ENCODE data around the gene C1orf74. TPM values are rescaled to one million over a fixed set of nuclear protein-coding genes. Genes with fewer than 3 reads are reported as not detected.

Gene C1orf74
- total RNA-seq, 1 experiment from 2014 or later, result 5.7 TPM

DNA sequence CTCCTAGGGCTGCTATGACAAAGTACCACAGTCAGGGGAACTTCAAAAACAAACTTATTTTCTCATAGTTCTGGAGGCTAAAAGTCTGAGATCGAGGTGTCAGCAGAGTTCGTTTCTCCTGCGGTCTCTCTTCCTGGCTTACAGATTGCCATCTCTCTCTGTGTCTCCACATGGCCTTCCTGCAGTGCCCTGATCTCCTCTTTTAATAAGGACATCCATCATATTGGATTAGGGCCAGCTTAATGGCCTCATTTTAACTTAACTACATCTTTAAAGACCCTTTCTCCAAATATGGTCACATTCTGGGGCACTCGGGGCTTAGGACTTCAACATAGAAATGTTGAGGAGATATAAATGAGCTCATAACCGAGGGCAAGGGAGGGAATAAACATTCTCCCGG lies 12.2 kb downstream of the C1orf74 start:
- ChIA-PET POLR2A (ENCODE audit: unreplicated experiment) (no interaction called here), CTCF (no interaction called here)
- Histone ChIP-seq H3K4me3 (ENCODE audit: low read length) (no peak overlapping the region), H3K36me3 (ENCODE audit: low read depth, low read length) (no peaks in the 10 kb centered on the region), H3K9ac (ENCODE audit: low read length) (no peak overlapping the region), H3K9me2 (replicated peaks; ENCODE audit: low read length) (no peaks in the 10 kb centered on the region), H3K9me3 (ENCODE audit: low read length) (no peaks in the 10 kb centered on the region), H3F3A (ENCODE audit: low read length, unreplicated experiment) (no peaks in the 10 kb centered on the region), H3K4me2 (ENCODE audit: low read length) (no peak overlapping the region), H3K27ac (ENCODE audit: low read length) (no peak overlapping the region), H3K4me1 (ENCODE audit: insufficient read depth, low read length) (peaks cover 12% of the 10 kb centered on the region), H4K20me1 (ENCODE audit: low read length) (no peaks in the 10 kb centered on the region), H3K79me2 (ENCODE audit: low read length) (no peaks in the 10 kb centered on the region), H3K27me3 (ENCODE audit: low read length) (no peaks in the 10 kb centered on the region), H2AFZ (ENCODE audit: low read length) (no peak overlapping the region)
- DNase-seq (no peak), ATAC-seq (no peak)
- TF ChIP-seq EZH2 (IDR thresholded peaks at IDR 0.05; ENCODE audit: low read length, unreplicated experiment), result no peak
- TF ChIP-seq EZH2phosphoT487 (IDR thresholded peaks at IDR 0.05; ENCODE audit: borderline replicate concordance, low read length), result no peak
- TF ChIP-seq CTCF (conservative IDR thresholded peaks at IDR 0.05; ENCODE audit: low read depth, low read length), result no peak
- intact Hi-C loops (cut with micrococcal nuclease), result no loop called here
- BruUV-seq (replicated peaks), result no TSS peak

DNA sequence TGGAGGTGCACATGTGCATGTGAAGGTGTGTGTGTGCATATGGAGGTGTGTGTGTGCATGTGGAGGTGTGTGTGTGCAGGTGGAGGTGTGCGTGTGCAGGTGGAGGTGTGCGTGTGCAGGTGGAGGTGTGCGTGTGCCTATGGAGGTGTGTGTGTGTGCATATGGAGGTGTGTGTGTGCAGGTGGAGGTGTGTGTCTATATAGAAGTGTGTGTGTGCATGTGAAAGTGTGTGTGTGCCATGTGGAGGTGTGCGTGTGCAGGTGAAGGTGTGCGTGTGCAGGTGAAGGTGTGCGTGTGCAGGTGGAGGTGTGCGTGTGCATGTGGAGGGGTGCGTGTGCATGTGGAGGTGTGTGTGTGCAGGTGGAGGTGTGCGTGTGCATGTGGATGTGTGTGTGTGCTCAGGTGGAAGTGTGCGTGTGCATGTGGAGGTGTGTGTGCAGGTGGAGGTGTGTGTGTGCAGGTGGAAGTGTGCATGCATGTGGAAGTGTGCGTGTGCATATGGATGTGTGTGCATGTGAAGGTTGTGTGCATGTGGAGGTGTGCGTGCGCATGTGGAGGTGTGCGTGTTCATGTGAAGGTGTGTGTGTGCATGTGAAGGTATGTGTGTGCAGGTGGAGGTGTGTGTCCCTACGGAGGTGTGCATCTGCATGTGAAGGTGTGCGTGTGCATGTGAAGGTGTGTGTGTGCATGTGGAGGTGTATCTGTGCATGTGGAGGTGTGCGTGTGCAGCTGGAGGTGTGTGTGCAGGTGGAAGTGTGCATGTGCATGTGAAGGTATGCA lies 13.5 kb downstream of the C1orf74 start:
- ATAC-seq, result no peak
- H2AFZ ChIP-seq (ENCODE audit: low read length), result no peak overlapping the region
- no peak overlapping the region for H3K9ac ChIP-seq (ENCODE audit: low read length)
- DNase-seq, result no peak
- peaks cover 12% of the 10 kb centered on the region for H3K4me1 ChIP-seq (ENCODE audit: insufficient read depth, low read length)
- no peaks in the 10 kb centered on the region for H3K27me3 ChIP-seq (ENCODE audit: low read length)
- H3K9me2 ChIP-seq (replicated peaks; ENCODE audit: low read length), result no peaks in the 10 kb centered on the region
- H4K20me1 ChIP-seq (ENCODE audit: low read length), result no peaks in the 10 kb centered on the region
- H3K4me2 ChIP-seq (ENCODE audit: low read length), result no peak overlapping the region
- no peak for TF ChIP-seq CTCF (conservative IDR thresholded peaks at IDR 0.05; ENCODE audit: low read depth, low read length)
- TF ChIP-seq EZH2 (IDR thresholded peaks at IDR 0.05; ENCODE audit: low read length, unreplicated experiment), result no peak
- no peak for TF ChIP-seq EZH2phosphoT487 (IDR thresholded peaks at IDR 0.05; ENCODE audit: borderline replicate concordance, low read length)
- intact Hi-C loops (cut with micrococcal nuclease), result no loop called here
- no peak overlapping the region for H3K27ac ChIP-seq (ENCODE audit: low read length)
- no peak overlapping the region for H3K4me3 ChIP-seq (ENCODE audit: low read length)
- CTCF ChIA-PET, result no interaction called here
- no peaks in the 10 kb centered on the region for H3K79me2 ChIP-seq (ENCODE audit: low read length)
- H3K36me3 ChIP-seq (ENCODE audit: low read depth, low read length), result no peaks in the 10 kb centered on the region
- H3K9me3 ChIP-seq (ENCODE audit: low read length), result no peaks in the 10 kb centered on the region
- no peaks in the 10 kb centered on the region for H3F3A ChIP-seq (ENCODE audit: low read length, unreplicated experiment)
- POLR2A ChIA-PET (ENCODE audit: unreplicated experiment), result no interaction called here
- BruUV-seq (replicated peaks), result no TSS peak

DNA sequence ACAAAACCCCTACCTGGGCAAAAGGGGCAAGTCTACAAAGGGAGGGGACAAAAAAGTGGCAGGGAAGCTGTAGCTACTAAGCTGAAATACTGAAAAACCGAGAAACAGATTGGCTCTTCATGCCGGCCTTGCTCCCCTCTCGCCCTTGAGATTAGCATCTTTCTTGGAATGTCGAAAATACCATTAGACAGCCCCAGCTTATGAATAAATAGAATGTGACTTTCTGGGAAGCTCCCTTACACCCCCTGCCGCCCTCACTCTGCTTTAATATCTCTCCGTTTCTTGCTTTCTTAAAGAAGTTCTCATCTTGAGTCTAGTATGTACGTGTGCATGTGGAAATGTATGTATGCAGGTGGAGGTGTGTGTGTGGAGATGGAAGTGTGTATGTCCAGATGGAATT lies 14.4 kb downstream of the C1orf74 start:
- no peak overlapping the region for H2AFZ ChIP-seq (ENCODE audit: low read length)
- DNase-seq (no peak), ATAC-seq (no peak)
- TF ChIP-seq CTCF (conservative IDR thresholded peaks at IDR 0.05; ENCODE audit: low read depth, low read length) (no peak), EZH2 (IDR thresholded peaks at IDR 0.05; ENCODE audit: low read length, unreplicated experiment) (no peak), EZH2phosphoT487 (IDR thresholded peaks at IDR 0.05; ENCODE audit: borderline replicate concordance, low read length) (no peak)
- H3K4me1 ChIP-seq (ENCODE audit: insufficient read depth, low read length), result peaks cover 12% of the 10 kb centered on the region
- no peaks in the 10 kb centered on the region for H3K9me2 ChIP-seq (replicated peaks; ENCODE audit: low read length)
- no peaks in the 10 kb centered on the region for H3F3A ChIP-seq (ENCODE audit: low read length, unreplicated experiment)
- peak overlapping the region; percentile 4; the same call in 1 of the 2 replicates for H3K27ac ChIP-seq (ENCODE audit: low read length)
- H3K27me3 ChIP-seq (ENCODE audit: low read length), result no peaks in the 10 kb centered on the region
- H3K4me3 ChIP-seq (ENCODE audit: low read length), result no peak overlapping the region
- BruUV-seq (replicated peaks), result no TSS peak
- intact Hi-C loops (cut with micrococcal nuclease), result no loop called here
- no peaks in the 10 kb centered on the region for H3K36me3 ChIP-seq (ENCODE audit: low read depth, low read length)
- no peak overlapping the region for H3K9ac ChIP-seq (ENCODE audit: low read length)
- no peaks in the 10 kb centered on the region for H3K9me3 ChIP-seq (ENCODE audit: low read length)
- POLR2A ChIA-PET (ENCODE audit: unreplicated experiment), result interaction anchor here (0.6 kb wide), 1 partner anchor 481 kb away, joined by 4 read pairs; no protein-coding TSS in a partner anchor
- H3K4me2 ChIP-seq (ENCODE audit: low read length), result peak overlapping the region; percentile 30; the same call in 1 of the 2 replicates
- H4K20me1 ChIP-seq (ENCODE audit: low read length), result no peaks in the 10 kb centered on the region
- CTCF ChIA-PET, result no interaction called here
- H3K79me2 ChIP-seq (ENCODE audit: low read length), result no peaks in the 10 kb centered on the region

All from PC-3 (cell line).